Endothelial cell of umbilical vein (primary cell): Measurements from ENCODE around the gene SCGB3A1. TPM values are rescaled to one million over a fixed set of nuclear protein-coding genes. Genes with fewer than 3 reads are reported as not detected.

Source experiments
- BruUV-seq: library from RNA; stranded (reverse); fragments of 400-500 nt; replicated peaks from 2 replicates; lab custom pipeline; 2021; lab: Mats Ljungman, UMichigan
- CTCF ChIA-PET: fragments of 300-600, 350-600 bp; sonication (Branson Sonifier 250); formaldehyde crosslinking; loops from one replicate; lab custom pipeline; 2021; ENCODE audit warnings: antibody characterized with exemption, inconsistent platforms; lab: Charles Lee
- POLR2A ChIA-PET: fragments of 300-600, 350-600 bp; sonication (Branson Sonifier 250); formaldehyde crosslinking; loops from one replicate; lab custom pipeline; 2021; ENCODE audit warnings: antibody characterized with exemption, inconsistent platforms; lab: Charles Lee
- DNase-seq: peaks from one replicate; pipeline ENCODE4 v3.0.0-alpha.2; 2011; ENCODE audit warnings: low read depth, low spot score
- FAIRE-seq: peaks from 2 replicates; lab custom pipeline; 2011; peaks lifted over from hg19 to GRCh38; lab: Jason Lieb, UNC
- H2AFZ ChIP-seq: 2 replicates; pipeline ENCODE4 v1.6.0; 2012; ENCODE audit warnings: low read depth, low read length, control low read depth, inconsistent platforms
- H3K27ac ChIP-seq: 2 replicates; pipeline ENCODE4 v1.5.1; 2011; ENCODE audit warnings: low read depth, mild to moderate bottlenecking, control low read depth, low read length, moderate library complexity; ENCODE audit not compliant: insufficient read depth
- H3K27me3 ChIP-seq, 2 experiments: 2 replicates each; pipeline versions ENCODE4 v1.6.0 to v1.6.1; 2011; ENCODE audit warnings: low read length in 2 of 2, mixed read lengths in 1 of 2; ENCODE audit not compliant: control insufficient read depth in 2 of 2, insufficient read depth in 2 of 2
- H3K36me3 ChIP-seq, 2 experiments: 2 replicates in 1 of 2; 3 replicates in 1 of 2; pipeline ENCODE4 v1.5.1; 2011; ENCODE audit warnings: low read length in 2 of 2, mild to moderate bottlenecking in 1 of 2, moderate library complexity in 1 of 2; ENCODE audit not compliant: control insufficient read depth in 2 of 2, insufficient read depth in 2 of 2; ENCODE audit errors: extremely low read depth in 1 of 2
- H3K4me1 ChIP-seq: 3 replicates; pipeline ENCODE4 v1.5.1; 2011; ENCODE audit warnings: mild to moderate bottlenecking, low read length; ENCODE audit not compliant: control insufficient read depth, insufficient read depth; ENCODE audit errors: extremely low read depth
- H3K4me2 ChIP-seq: 2 replicates; pipeline ENCODE4 v1.6.1; 2011; ENCODE audit warnings: low read length, control low read depth, mixed read lengths; ENCODE audit not compliant: insufficient read depth
- H3K4me3 ChIP-seq, 3 experiments: fragments of 200-600 bp in 1 of 3; sonication (generic), shearing (Covaris generic) in 1 of 3; replicated peaks in 1 of 3; 2 replicates each; pipeline ENCODE4 v1.5.1; 2011 to 2016; ENCODE audit warnings: control low read depth in 3 of 3, low read length in 3 of 3, mild to moderate bottlenecking in 2 of 3, inconsistent platforms in 1 of 3, low read depth in 1 of 3, moderate library complexity in 1 of 3; ENCODE audit not compliant: insufficient read depth in 1 of 3
- H3K79me2 ChIP-seq: 2 replicates; pipeline ENCODE4 v1.6.0; 2012; ENCODE audit warnings: low read length, inconsistent platforms; ENCODE audit not compliant: control insufficient read depth, insufficient read depth
- H3K9ac ChIP-seq: replicated peaks from 2 replicates; pipeline ENCODE3; 2011; ENCODE audit warnings: low read length, control low read depth; ENCODE audit not compliant: insufficient read depth; ENCODE audit errors: extremely low read depth
- H3K9me1 ChIP-seq: replicated peaks from 3 replicates; pipeline ENCODE4 v1.6.0; 2011; ENCODE audit warnings: mild to moderate bottlenecking, low read length; ENCODE audit not compliant: control insufficient read depth, insufficient read depth; ENCODE audit errors: extremely low read depth
- H3K9me3 ChIP-seq: replicated peaks from 2 replicates; pipeline ENCODE4 v1.5.1; 2012; ENCODE audit warnings: low read length, inconsistent platforms; ENCODE audit not compliant: control insufficient read depth, insufficient read depth
- H4K20me1 ChIP-seq: replicated peaks from 2 replicates; pipeline ENCODE3; 2011; ENCODE audit warnings: mild to moderate bottlenecking, low read length; ENCODE audit not compliant: control insufficient read depth, insufficient read depth; ENCODE audit errors: extremely low read depth
- CTCF ChIP-seq, 2 donors: IDR thresholded peaks; 1 replicate in 1 of 2; 2 replicates in 1 of 2; pipeline ENCODE4 v1.5.1; 2011; ENCODE audit warnings: low read length in 2 of 2, mild to moderate bottlenecking in 2 of 2, moderate library complexity in 2 of 2, control low read depth in 1 of 2, inconsistent platforms in 1 of 2, low read depth in 1 of 2; ENCODE audit not compliant: insufficient read depth in 1 of 2; ENCODE audit errors: extremely low read depth in 1 of 2
- EZH2 ChIP-seq: IDR thresholded peaks from 2 replicates; pipeline ENCODE4 v1.6.1; 2012; ENCODE audit warnings: borderline replicate concordance, low read depth, mild to moderate bottlenecking, moderate library complexity, low read length, inconsistent platforms; ENCODE audit not compliant: severe bottlenecking
- FOS ChIP-seq: IDR thresholded peaks from 2 replicates; pipeline ENCODE4 v1.6.1; 2011; ENCODE audit warnings: mild to moderate bottlenecking, low read length, moderate library complexity, borderline replicate concordance; ENCODE audit not compliant: insufficient read depth
- GATA2 ChIP-seq: IDR thresholded peaks from 2 replicates; pipeline ENCODE4 v1.7.0; 2011; ENCODE audit warnings: low read depth, mild to moderate bottlenecking, moderate library complexity, mixed read lengths, low read length; ENCODE audit not compliant: insufficient read length, insufficient read depth
- JUN ChIP-seq: IDR thresholded peaks from 2 replicates; pipeline ENCODE4 v1.6.1; 2011; ENCODE audit warnings: borderline replicate concordance, low read depth; ENCODE audit not compliant: insufficient read length, insufficient read depth
- MAX ChIP-seq: IDR thresholded peaks from 2 replicates; pipeline ENCODE4 v1.6.1; 2011; ENCODE audit not compliant: insufficient read depth, insufficient read length
- MYC ChIP-seq: IDR thresholded peaks from one replicate; pipeline ENCODE4 v1.6.1; 2011; ENCODE audit warnings: mild to moderate bottlenecking, low read depth, low read length
- POLR2A ChIP-seq: IDR thresholded peaks from 2 replicates; pipeline ENCODE4 v1.6.1; 2012; ENCODE audit warnings: low read depth, mild to moderate bottlenecking, control low read depth, low read length
- POLR2AphosphoS5 ChIP-seq: IDR thresholded peaks from 2 replicates; pipeline ENCODE4 v1.6.1; 2012; ENCODE audit warnings: low read depth, mild to moderate bottlenecking, control low read depth, low read length, moderate library complexity; ENCODE audit not compliant: insufficient read depth
- dilution Hi-C: fragments of 300-500 bp; cut with MboI; formaldehyde crosslinking; loops from one replicate; pipeline ENCODE4 v1.15.0; 2019; ENCODE audit warnings: low sequenced_read_pairs; ENCODE audit not compliant: extremely low pct_ligation_motif_present
- intact Hi-C: fragments of 100-400 bp; cut with micrococcal nuclease; formaldehyde crosslinking; loops from one replicate; pipeline ENCODE4 v1.10.0; 2022
- polyA plus RNA-seq, 4 experiments: library from polyadenylated mRNA; depleted of rRNA in 3 of 4; stranded (reverse) in 3 of 4; unstranded in 1 of 4; fragments of >200 nt; gene quantifications; 2 replicates each; pipeline versions ENCODE4 v1.2.1 to v1.2.3, GENCODE V29; 2011 to 2012; ENCODE audit warnings: missing spikeins in 1 of 4
- total RNA-seq: library from RNA; stranded (reverse); gene quantifications from 2 replicates; pipeline ENCODE4 v1.2.3, GENCODE V29; 2021

Gene SCGB3A1
- total and polyA plus RNA-seq, 2 donors (not counting 3 experiments of a cell fraction or from before 2014, with no cell fraction given) = 0.73 TPM; not detected in 1

- no peak overlapping the region for H3K9ac ChIP-seq
- CTCF ChIA-PET = no interaction called here
- no peak for FAIRE-seq
Measured at GRCh38 chr5:180602481-180603075, 11.3 kb upstream of the SCGB3A1 start.

More at GRCh38 chr5:180602481-180603075, 11.3 kb upstream of the SCGB3A1 start:
- DNase-seq = no peak
- peaks cover 3% of the 10 kb centered on the region for H3K4me1 ChIP-seq
- no peak overlapping the region for H3K27ac ChIP-seq
- POLR2A ChIA-PET = interaction anchor here (0.6 kb wide), 1 partner anchor 915 kb away, joined by 3 read pairs; no protein-coding TSS in a partner anchor
- intact Hi-C loops = no loop called here
- no peaks in the 10 kb centered on the region for H4K20me1 ChIP-seq
- BruUV-seq = no TSS peak
- H3K4me3 ChIP-seq = no peak overlapping the region
- no peak for TF ChIP-seq CTCF (IDR thresholded peaks at IDR 0.05; ENCODE audit: extremely low read depth in 1 of 2, insufficient read depth in 1 of 2, low read depth in 1 of 2, low read length in 2 of 2)
- TF ChIP-seq JUN = no peak
- no peak for TF ChIP-seq EZH2
- TF ChIP-seq FOS = no peak
- TF ChIP-seq MAX = no peak
- TF ChIP-seq GATA2 = no peak
- TF ChIP-seq POLR2A = no peak
- TF ChIP-seq MYC = no peak
- TF ChIP-seq POLR2AphosphoS5 = no peak
- H3K36me3 ChIP-seq = no peaks in the 10 kb centered on the region
- no peaks in the 10 kb centered on the region for H3K27me3 ChIP-seq
- H3K9me1 ChIP-seq = no peaks in the 10 kb centered on the region
- dilution Hi-C loops = no loop called here
- no peaks in the 10 kb centered on the region for H3K9me3 ChIP-seq
- no peak overlapping the region for H2AFZ ChIP-seq
- no peaks in the 10 kb centered on the region for H3K79me2 ChIP-seq
- H3K4me2 ChIP-seq = no peak overlapping the region
